Activated T-helper 2 cell treated with anti-CD3 and anti-CD28 coated beads, Interferon-gamma antibody, Interleukin-2, Interleukin-4, amounts not matched to agents 10 μg/mL and 5 μg/mL and 100 μg/mL, durations not matched to agents 14 hours and 24 hours and 36 hours (primary cell): Measurements from ENCODE around the gene CELF4. TPM values are rescaled to one million over a fixed set of nuclear protein-coding genes. Genes with fewer than 3 reads are reported as not detected.

ENCODE experiments used
- DNase-seq: peaks from one replicate; pipeline ENCODE4 v3.0.0; 2021; ENCODE audit warnings: low spot score
- H3K27ac Mint-ChIP-seq: one replicate; pipeline ENCODE4 v1.8.0; 2021; ENCODE audit warnings: mixed read lengths
- H3K27me3 Mint-ChIP-seq: one replicate; pipeline ENCODE4 v1.8.0; 2021; ENCODE audit warnings: low read depth, mixed read lengths
- H3K36me3 Mint-ChIP-seq: one replicate; pipeline ENCODE4 v1.8.0; 2021; ENCODE audit warnings: low read depth, mixed read lengths
- H3K4me1 Mint-ChIP-seq: one replicate; pipeline ENCODE4 v1.8.0; 2021; ENCODE audit warnings: low read depth, mixed read lengths
- H3K4me3 Mint-ChIP-seq: one replicate; pipeline ENCODE4 v1.8.0; 2021; ENCODE audit warnings: low read depth, mild to moderate bottlenecking, moderate library complexity, mixed read lengths
- H3K9me3 Mint-ChIP-seq: one replicate; pipeline ENCODE4 v1.8.0; 2021; ENCODE audit warnings: mixed read lengths
- intact Hi-C: fragments of 100-400 bp; cut with micrococcal nuclease; formaldehyde crosslinking; loops from one replicate; pipeline ENCODE4 v1.15.1; 2023
- total RNA-seq: library from RNA; stranded (reverse); gene quantifications from 2 replicates; pipeline ENCODE4 v1.2.3, GENCODE V29; 2022

Gene CELF4
- total RNA-seq, 1 donor from 2014 or later = not detected

GRCh38 chr18:37275237-37275741 is 290.3 kb downstream of the CELF4 start:
- H3K27ac Mint-ChIP-seq = no peak overlapping the region
- H3K36me3 Mint-ChIP-seq = no peaks in the 10 kb centered on the region
- no peak for DNase-seq
- peaks cover 12% of the 10 kb centered on the region for H3K27me3 Mint-ChIP-seq
- intact Hi-C loops = no loop called here
- H3K4me3 Mint-ChIP-seq = no peak overlapping the region
- no peaks in the 10 kb centered on the region for H3K9me3 Mint-ChIP-seq
- H3K4me1 Mint-ChIP-seq = no peaks in the 10 kb centered on the region

DNA sequence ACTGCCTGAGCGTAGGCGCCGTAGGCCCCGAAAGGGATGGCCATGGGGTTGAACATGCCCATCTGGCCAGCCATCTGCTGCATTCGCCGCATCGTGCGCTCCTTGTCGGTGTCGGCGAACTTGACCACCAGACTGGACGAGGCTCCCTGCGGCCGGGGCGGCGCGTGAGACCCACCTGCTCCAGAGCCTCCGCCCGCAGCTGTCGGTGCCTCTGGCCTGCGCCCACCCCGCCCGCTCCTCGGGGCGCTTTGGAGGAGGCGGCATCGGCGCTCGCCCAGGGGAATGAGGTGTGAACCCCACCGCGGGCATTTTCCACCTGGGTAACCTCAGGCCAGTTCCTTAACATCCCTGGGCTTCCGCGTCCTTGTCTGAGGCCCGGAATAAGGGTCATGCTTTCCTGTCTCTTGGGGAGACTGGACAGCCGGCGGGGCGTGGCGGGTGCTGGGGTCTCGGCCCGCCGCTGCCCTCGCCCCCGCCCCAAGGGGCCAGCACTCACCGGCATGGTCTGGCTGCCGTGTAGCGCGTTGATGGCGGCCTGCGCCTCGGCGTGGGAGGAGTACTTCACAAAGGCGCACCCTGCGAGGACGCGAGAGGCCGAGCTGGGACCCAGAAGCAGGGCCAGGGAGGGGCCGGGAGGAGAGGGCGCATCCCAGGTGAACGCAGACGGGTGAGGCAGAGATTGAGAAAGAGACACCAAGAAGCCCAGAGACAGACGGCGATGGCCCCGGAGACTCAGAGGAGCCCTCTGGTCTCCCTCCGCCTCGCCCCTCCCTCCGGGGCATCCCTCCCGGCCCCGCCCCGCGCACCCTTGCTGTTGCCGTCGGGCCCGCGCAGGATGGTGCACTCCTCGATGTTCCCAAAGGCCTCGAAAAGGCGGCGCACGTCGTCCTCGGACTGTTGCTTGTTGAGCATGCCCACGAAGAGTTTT is 291.0 kb downstream of the CELF4 start:
- Mint-ChIP-seq H3K27me3 (peaks cover 12% of the 10 kb centered on the region), H3K27ac (no peak overlapping the region), H3K36me3 (no peaks in the 10 kb centered on the region), H3K9me3 (no peaks in the 10 kb centered on the region), H3K4me1 (no peaks in the 10 kb centered on the region), H3K4me3 (no peak overlapping the region)
- no peak for DNase-seq
- intact Hi-C loops = no loop called here

DNA sequence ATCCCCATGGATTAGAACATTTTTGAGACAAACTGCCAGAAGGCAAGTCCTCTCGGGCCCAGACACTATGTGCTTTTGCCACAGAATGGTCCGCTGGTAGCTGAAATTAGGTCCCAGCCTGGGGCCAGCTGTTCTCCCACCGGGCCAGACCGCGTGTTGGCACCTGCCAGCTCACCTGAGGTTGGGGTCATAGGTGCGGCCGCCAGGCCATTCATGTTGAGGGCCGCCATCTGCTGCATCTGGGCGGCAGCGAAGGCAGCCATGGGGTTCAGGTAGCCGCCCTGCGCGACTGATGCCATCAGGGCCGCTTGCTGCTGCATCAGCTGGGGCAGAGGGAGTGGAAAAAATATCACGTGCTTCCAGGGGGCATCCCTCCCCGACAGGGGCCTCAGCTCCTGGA is 292.8 kb downstream of the CELF4 start:
- H3K4me1 Mint-ChIP-seq = no peaks in the 10 kb centered on the region
- H3K9me3 Mint-ChIP-seq = no peaks in the 10 kb centered on the region
- H3K4me3 Mint-ChIP-seq = no peak overlapping the region
- H3K27ac Mint-ChIP-seq = no peak overlapping the region
- intact Hi-C loops = no loop called here
- H3K36me3 Mint-ChIP-seq = no peaks in the 10 kb centered on the region
- H3K27me3 Mint-ChIP-seq = peaks cover 12% of the 10 kb centered on the region
- DNase-seq = no peak

- Mint-ChIP-seq H3K4me1 (no peaks in the 10 kb centered on the region), H3K9me3 (no peaks in the 10 kb centered on the region), H3K27ac (no peak overlapping the region), H3K4me3 (no peak overlapping the region), H3K27me3 (peaks cover 12% of the 10 kb centered on the region), H3K36me3 (no peaks in the 10 kb centered on the region)
- intact Hi-C loops = no loop called here
- DNase-seq = no peak
Measured at GRCh38 chr18:37272226-37272625, 293.4 kb downstream of the CELF4 start.

DNA sequence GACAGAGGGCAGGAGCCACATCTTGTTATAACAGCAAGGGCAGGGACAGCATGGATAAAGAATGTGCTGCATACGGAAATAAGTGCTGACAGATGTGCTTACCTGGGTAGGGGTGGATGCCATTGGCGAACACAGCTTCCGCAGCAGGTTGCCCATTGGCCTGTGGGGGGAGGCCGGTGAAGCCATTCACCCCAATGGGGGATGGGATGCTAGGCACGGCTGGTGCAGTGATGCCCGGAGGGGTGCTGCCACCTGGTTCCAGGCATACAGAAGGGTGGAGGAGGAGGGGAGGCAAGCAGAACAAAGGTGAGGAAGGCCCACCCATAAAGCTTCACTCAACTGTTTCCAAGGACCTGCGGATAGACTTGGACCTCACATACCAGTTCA is 294.9 kb downstream of the CELF4 start:
- H3K4me1 Mint-ChIP-seq = no peaks in the 10 kb centered on the region
- no peak for DNase-seq
- H3K36me3 Mint-ChIP-seq = no peaks in the 10 kb centered on the region
- intact Hi-C loops = no loop called here
- no peaks in the 10 kb centered on the region for H3K9me3 Mint-ChIP-seq
- H3K27ac Mint-ChIP-seq = no peak overlapping the region
- H3K27me3 Mint-ChIP-seq = peaks cover 9% of the 10 kb centered on the region
- H3K4me3 Mint-ChIP-seq = no peak overlapping the region

- DNase-seq = peak; percentile 20
- Mint-ChIP-seq H3K4me1 (no peaks in the 10 kb centered on the region), H3K27me3 (peaks cover 5% of the 10 kb centered on the region), H3K36me3 (no peaks in the 10 kb centered on the region), H3K27ac (no peak overlapping the region), H3K4me3 (no peak overlapping the region), H3K9me3 (no peaks in the 10 kb centered on the region)
- intact Hi-C loops = no loop called here
Measured at GRCh38 chr18:37270038-37270665, 295.4 kb downstream of the CELF4 start.

GRCh38 chr18:37266290-37266689 is 299.3 kb downstream of the CELF4 start:
- Mint-ChIP-seq H3K27me3 (no peaks in the 10 kb centered on the region), H3K4me3 (no peak overlapping the region), H3K27ac (no peak overlapping the region), H3K4me1 (no peaks in the 10 kb centered on the region), H3K36me3 (no peaks in the 10 kb centered on the region), H3K9me3 (no peaks in the 10 kb centered on the region)
- intact Hi-C loops = no loop called here
- DNase-seq = no peak

DNA sequence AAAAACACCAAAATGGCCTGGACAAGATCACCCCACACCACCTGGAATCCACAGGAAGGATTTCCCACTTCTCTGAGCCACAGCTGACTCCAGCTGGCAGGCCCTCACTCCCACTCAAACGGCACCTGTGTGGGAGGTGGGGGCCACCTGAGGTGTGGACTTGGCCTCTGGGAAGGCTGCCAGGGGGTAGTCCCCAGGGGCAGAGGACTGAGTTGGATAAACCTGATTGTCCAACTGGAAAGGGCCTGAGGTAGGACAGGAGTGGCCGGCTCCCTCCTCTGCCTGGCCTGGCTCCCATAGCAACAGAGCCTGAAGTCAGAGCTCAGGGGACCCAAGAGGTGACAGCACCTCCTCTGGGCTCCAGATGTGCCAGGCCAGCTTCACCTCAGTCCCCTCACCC is 300.2 kb downstream of the CELF4 start:
- Mint-ChIP-seq H3K27me3 (no peaks in the 10 kb centered on the region), H3K4me1 (no peaks in the 10 kb centered on the region), H3K4me3 (no peak overlapping the region), H3K36me3 (no peaks in the 10 kb centered on the region), H3K27ac (no peak overlapping the region), H3K9me3 (no peaks in the 10 kb centered on the region)
- intact Hi-C loops = no loop called here
- DNase-seq = no peak

GRCh38 chr18:37264956-37265355 is 300.6 kb downstream of the CELF4 start:
- no peak for DNase-seq
- no peak overlapping the region for H3K4me3 Mint-ChIP-seq
- no peaks in the 10 kb centered on the region for H3K4me1 Mint-ChIP-seq
- H3K27me3 Mint-ChIP-seq = no peaks in the 10 kb centered on the region
- no peaks in the 10 kb centered on the region for H3K9me3 Mint-ChIP-seq
- H3K36me3 Mint-ChIP-seq = no peaks in the 10 kb centered on the region
- H3K27ac Mint-ChIP-seq = no peak overlapping the region
- intact Hi-C loops = no loop called here

DNA sequence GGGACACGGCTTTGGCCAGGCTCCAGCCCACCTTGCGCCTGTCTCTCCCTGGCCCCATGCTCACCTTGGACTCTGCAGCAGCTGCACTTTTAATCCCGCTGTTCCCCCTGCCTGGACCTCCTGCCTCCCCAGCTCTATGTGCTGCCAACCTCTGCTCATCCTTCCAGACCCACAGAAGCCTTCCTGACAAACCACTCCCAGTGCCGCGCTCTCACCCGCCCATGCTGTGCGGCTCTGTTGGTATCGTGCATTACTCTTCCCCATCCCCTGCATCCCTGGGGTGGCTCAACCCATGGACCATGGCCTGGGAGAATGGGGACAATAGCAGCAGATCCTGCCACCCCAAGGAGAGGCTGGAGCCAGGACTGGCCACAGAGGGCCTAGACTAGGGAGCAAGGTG is 303.6 kb downstream of the CELF4 start:
- no peak overlapping the region for H3K27ac Mint-ChIP-seq
- no peaks in the 10 kb centered on the region for H3K4me1 Mint-ChIP-seq
- intact Hi-C loops = no loop called here
- DNase-seq = no peak
- H3K36me3 Mint-ChIP-seq = no peaks in the 10 kb centered on the region
- H3K27me3 Mint-ChIP-seq = peaks cover 2% of the 10 kb centered on the region
- H3K9me3 Mint-ChIP-seq = no peaks in the 10 kb centered on the region
- no peak overlapping the region for H3K4me3 Mint-ChIP-seq

- no peak overlapping the region for H3K4me3 Mint-ChIP-seq
- no peaks in the 10 kb centered on the region for H3K36me3 Mint-ChIP-seq
- DNase-seq = no peak
- no peak overlapping the region for H3K27ac Mint-ChIP-seq
- no peaks in the 10 kb centered on the region for H3K9me3 Mint-ChIP-seq
- intact Hi-C loops = no loop called here
- H3K4me1 Mint-ChIP-seq = no peaks in the 10 kb centered on the region
- peaks cover 2% of the 10 kb centered on the region for H3K27me3 Mint-ChIP-seq
Measured at GRCh38 chr18:37261246-37261840, 304.3 kb downstream of the CELF4 start.

DNA sequence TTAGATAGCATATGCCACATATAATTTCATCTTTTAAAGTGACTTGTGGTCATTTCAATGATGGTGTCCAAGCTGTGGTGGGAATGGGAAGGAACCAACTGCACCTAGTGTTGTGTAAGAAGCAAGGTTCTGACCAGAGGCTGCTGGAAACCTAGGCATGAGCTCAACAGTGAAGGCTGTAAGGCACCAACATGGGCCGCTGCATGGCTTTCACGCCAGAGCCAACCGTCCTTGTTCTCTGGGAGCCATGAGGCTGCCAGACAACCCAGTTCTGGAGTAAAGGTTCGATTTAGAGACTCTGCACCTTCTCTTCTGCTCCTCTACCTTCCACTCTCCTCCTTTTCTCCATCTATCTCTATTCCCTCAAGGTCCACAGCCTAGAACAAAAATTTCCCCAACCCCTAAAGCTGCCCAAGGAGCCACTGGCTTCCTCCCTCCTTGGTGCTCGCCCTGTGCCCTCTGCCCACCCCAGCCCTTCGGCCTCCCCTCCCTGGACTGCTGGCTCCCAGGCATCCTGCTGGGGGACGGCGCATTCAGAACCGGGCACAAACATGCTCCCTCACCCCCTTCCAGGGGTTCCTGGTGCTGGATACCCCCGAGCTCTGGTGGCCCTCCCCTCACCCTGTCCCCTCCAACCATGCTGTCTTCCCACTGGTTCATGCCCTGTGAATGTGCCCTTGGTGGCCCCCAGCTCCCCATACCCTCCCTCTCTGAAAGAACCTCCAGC is 305.1 kb downstream of the CELF4 start:
- H3K27ac Mint-ChIP-seq = no peak overlapping the region
- no peak for DNase-seq
- H3K4me1 Mint-ChIP-seq = no peaks in the 10 kb centered on the region
- no peak overlapping the region for H3K4me3 Mint-ChIP-seq
- no peaks in the 10 kb centered on the region for H3K36me3 Mint-ChIP-seq
- intact Hi-C loops = no loop called here
- H3K9me3 Mint-ChIP-seq = no peaks in the 10 kb centered on the region
- peaks cover 7% of the 10 kb centered on the region for H3K27me3 Mint-ChIP-seq
